Gastrocnemius medialis (tissue), 4 donors: Measurements from ENCODE around the gene ARRB1. TPM values are rescaled to one million over a fixed set of nuclear protein-coding genes. Genes with fewer than 3 reads are reported as not detected.

Source experiments
- ATAC-seq, 2 donors: fragments of 150-250 bp; one replicate each; pipeline ENCODE4 v1.9.1; 2016
- DNase-seq, 2 donors: peaks; one replicate each; pipeline ENCODE4 v3.0.0-alpha.2; 2019
- H3K27ac ChIP-seq, 4 donors: fragments of 200-600 bp; sonication (generic); 1 replicate in 1 of 4; 2 replicates in 3 of 4; pipeline ENCODE4 v1.5.1; 2016 to 2018; ENCODE audit warnings: mild to moderate bottlenecking in 2 of 4, moderate library complexity in 1 of 4
- H3K27me3 ChIP-seq, 3 donors: fragments of 200-600 bp; sonication (generic) in 2 of 3; 1 replicate in 1 of 3; 2 replicates in 2 of 3; pipeline versions ENCODE4 v1.5.1 to v1.6.0; 2016 to 2019; ENCODE audit warnings: mild to moderate bottlenecking in 1 of 3, moderate library complexity in 1 of 3
- H3K36me3 ChIP-seq, 2 donors: fragments of 200-600 bp; sonication (generic) in 1 of 2; one replicate each; pipeline ENCODE4 v1.5.1; 2017 to 2018
- H3K4me1 ChIP-seq, 2 donors: fragments of 200-600 bp; sonication (generic) in 1 of 2; one replicate each; pipeline ENCODE4 v1.5.1; 2016 to 2017; ENCODE audit warnings: mild to moderate bottlenecking in 2 of 2
- H3K4me3 ChIP-seq, 4 donors: fragments of 200-600 bp; sonication (generic) in 3 of 4; 1 replicate in 1 of 4; 2 replicates in 3 of 4; pipeline ENCODE4 v1.5.1; 2016 to 2019; ENCODE audit warnings: mild to moderate bottlenecking in 2 of 4
- H3K9me3 ChIP-seq, 3 donors: fragments of 200-600 bp; sonication (generic) in 2 of 3; 1 replicate in 1 of 3; 2 replicates in 2 of 3; pipeline ENCODE4 v1.5.1; 2016 to 2019
- CTCF ChIP-seq, 5 experiments: fragments of 450-650 bp in 3 of 5; fragments of 200-600 bp in 2 of 5; sonication (generic) in 2 of 5; IDR thresholded peaks in 4 of 5; conservative IDR thresholded peaks in 1 of 5; 1 replicate in 4 of 5; 2 replicates in 1 of 5; pipeline ENCODE4 v1.5.1; 2016 to 2019; ENCODE audit warnings: antibody characterized with exemption in 5 of 5, mild to moderate bottlenecking in 3 of 5, moderate library complexity in 3 of 5
- POLR2A ChIP-seq, 2 donors: fragments of 450-650 bp; IDR thresholded peaks; one replicate each; pipeline ENCODE4 v1.6.1; 2017; ENCODE audit warnings: antibody characterized with exemption in 2 of 2, mild to moderate bottlenecking in 2 of 2, moderate library complexity in 2 of 2
- in situ Hi-C, 4 donors: fragments of 200-750 bp; cut with MboI; loops; one replicate each; pipeline versions ENCODE4 v1.15.0 to v1.8.0; 2017; ENCODE audit warnings: low sequenced_read_pairs in 4 of 4
- intact Hi-C: fragments of 100-400 bp; cut with DNase I; formaldehyde crosslinking; loops from one replicate; pipeline ENCODE4 v1.15.1; 2023; ENCODE audit warnings: low total_unique reads
- total RNA-seq, 4 donors: library from RNA; depleted of rRNA; stranded (reverse); fragments of >200 nt; gene quantifications; one replicate each; pipeline versions ENCODE4 v1.1.0 to v1.2.3, GENCODE V29; 2016

Gene ARRB1
- total RNA-seq, 4 donors from 2014 or later: 4.3 to 11.8 (median 5.4) TPM

- DNase-seq (no peak), ATAC-seq (no peak)
- no peak overlapping the region for H3K4me3 ChIP-seq
- no peaks in the 10 kb centered on the region for H3K36me3 ChIP-seq
- no peaks in the 10 kb centered on the region for H3K9me3 ChIP-seq
- no peak for TF ChIP-seq POLR2A (IDR thresholded peaks at IDR 0.05)
- no peak for TF ChIP-seq CTCF (IDR thresholded peaks at IDR 0.05 in 4 of 5, conservative IDR thresholded peaks at IDR 0.05 in 1 of 5)
- H3K4me1 ChIP-seq: peaks cover 0 to 6% of the 10 kb centered on the region in 2 donors
- H3K27ac ChIP-seq: peak overlapping the region in 1 of 4 donors; percentile 39
- in situ Hi-C loops (loop anchor here in 1 of 4 donors (5.0 kb wide), 2 partner anchors 51 to 111 kb away; no protein-coding TSS in a partner anchor), intact Hi-C loops (loop anchor here (1.0 to 5.0 kb wide), 2 partner anchors 36 to 144 kb away; partner anchors contain the start of gene ARRB1)
- no peaks in the 10 kb centered on the region for H3K27me3 ChIP-seq
These were observed 36.4 kb upstream of the ARRB1 start for GRCh38 chr11:75387736-75388294.

GRCh38 chr11:75386942-75387630, 35.6 kb upstream of the ARRB1 start:
- DNase-seq (no peak), ATAC-seq (no peak)
- no peak overlapping the region for H3K4me3 ChIP-seq
- no peaks in the 10 kb centered on the region for H3K9me3 ChIP-seq
- H3K27ac ChIP-seq: no peak overlapping the region
- intact Hi-C loops (loop anchor here (5.0 kb wide), 1 partner anchor 35 kb away; the partner anchor contains the start of gene ARRB1), in situ Hi-C loops (loop anchor here in 1 of 4 donors (5.0 kb wide), 2 partner anchors 50 to 110 kb away; no protein-coding TSS in a partner anchor)
- peaks cover 0 to 6% of the 10 kb centered on the region in 2 donors for H3K4me1 ChIP-seq
- TF ChIP-seq CTCF (IDR thresholded peaks at IDR 0.05 in 4 of 5, conservative IDR thresholded peaks at IDR 0.05 in 1 of 5) (no peak), POLR2A (IDR thresholded peaks at IDR 0.05) (no peak)
- no peaks in the 10 kb centered on the region for H3K27me3 ChIP-seq
- H3K36me3 ChIP-seq: no peaks in the 10 kb centered on the region

GRCh38 chr11:75384438-75385080, 33.1 kb upstream of the ARRB1 start:
- no peak overlapping the region for H3K4me3 ChIP-seq
- DNase-seq: peak; percentile 32 to 51
- no peaks in the 10 kb centered on the region for H3K27me3 ChIP-seq
- no peaks in the 10 kb centered on the region for H3K36me3 ChIP-seq
- no peaks in the 10 kb centered on the region for H3K9me3 ChIP-seq
- peak; percentile 59 to 79 for ATAC-seq
- no peak for TF ChIP-seq POLR2A (IDR thresholded peaks at IDR 0.05)
- peak; percentile 89 to 98 (median 91) for TF ChIP-seq CTCF (IDR thresholded peaks at IDR 0.05 in 4 of 5, conservative IDR thresholded peaks at IDR 0.05 in 1 of 5)
- H3K27ac ChIP-seq: no peak overlapping the region
- H3K4me1 ChIP-seq: peaks cover 0 to 6% of the 10 kb centered on the region in 2 donors
- in situ Hi-C loops (loop anchor here (5.0 kb wide), 4 partner anchors 47 to 107 kb away; no protein-coding TSS in a partner anchor), intact Hi-C loops (loop anchor here (1.0 to 5.0 kb wide), 3 partner anchors 32 to 104 kb away; partner anchors contain the start of gene ARRB1)

GRCh38 chr11:75383246-75383645, 31.8 kb upstream of the ARRB1 start:
- H3K27ac ChIP-seq: no peak overlapping the region
- no peaks in the 10 kb centered on the region for H3K4me1 ChIP-seq
- H3K27me3 ChIP-seq: no peaks in the 10 kb centered on the region
- TF ChIP-seq POLR2A (IDR thresholded peaks at IDR 0.05) (no peak), CTCF (IDR thresholded peaks at IDR 0.05 in 4 of 5, conservative IDR thresholded peaks at IDR 0.05 in 1 of 5) (no peak)
- H3K36me3 ChIP-seq: no peaks in the 10 kb centered on the region
- ATAC-seq (no peak), DNase-seq (no peak)
- intact Hi-C loops (no loop called here), in situ Hi-C loops (loop anchor here in 3 of 4 donors (5.0 kb wide), 3 partner anchors 56 to 106 kb away; no protein-coding TSS in a partner anchor)
- no peak overlapping the region for H3K4me3 ChIP-seq
- H3K9me3 ChIP-seq: no peaks in the 10 kb centered on the region
